Activated CD4-positive, alpha-beta T cell treated with anti-CD3 and anti-CD28 coated beads for 4 hours (primary cell): ENCODE results near the gene SLMAP.

ENCODE experiments used
- DNase-seq, 2 donors: peaks; one replicate each; pipeline ENCODE4 v3.0.0-alpha.2; 2020

Gene SLMAP

GRCh38 chr3:57946970-57947381 is 190.9 kb downstream of the SLMAP start:
- DNase-seq = no peak

DNA sequence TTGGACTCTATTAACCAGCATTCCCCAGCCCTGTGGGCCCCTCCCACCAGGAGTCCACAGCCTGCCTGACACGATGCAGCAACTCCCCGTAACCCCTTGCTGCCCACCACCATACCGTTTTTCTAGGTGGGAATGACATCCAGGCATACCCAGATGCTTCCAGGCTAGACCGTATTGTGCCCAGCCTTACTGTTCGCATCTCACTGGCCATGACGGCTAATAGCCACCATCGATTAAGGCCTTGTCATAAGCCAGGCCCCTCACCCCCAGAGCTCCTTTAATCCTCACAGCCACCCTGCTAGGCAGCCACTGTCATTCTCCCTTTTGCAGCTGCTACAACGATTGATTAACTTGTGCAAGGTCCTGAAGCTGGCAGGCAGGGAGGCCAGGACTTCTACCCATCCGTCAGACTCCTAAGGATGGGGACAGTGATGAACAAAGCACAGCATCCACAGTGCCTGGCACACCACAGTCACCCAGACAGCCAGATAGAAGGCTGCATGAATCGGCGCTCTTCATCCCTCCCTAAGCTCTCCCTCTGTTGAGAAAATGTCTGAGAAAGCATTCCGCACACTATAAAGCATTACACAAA is 192.1 kb downstream of the SLMAP start:
- DNase-seq = no peak

DNA sequence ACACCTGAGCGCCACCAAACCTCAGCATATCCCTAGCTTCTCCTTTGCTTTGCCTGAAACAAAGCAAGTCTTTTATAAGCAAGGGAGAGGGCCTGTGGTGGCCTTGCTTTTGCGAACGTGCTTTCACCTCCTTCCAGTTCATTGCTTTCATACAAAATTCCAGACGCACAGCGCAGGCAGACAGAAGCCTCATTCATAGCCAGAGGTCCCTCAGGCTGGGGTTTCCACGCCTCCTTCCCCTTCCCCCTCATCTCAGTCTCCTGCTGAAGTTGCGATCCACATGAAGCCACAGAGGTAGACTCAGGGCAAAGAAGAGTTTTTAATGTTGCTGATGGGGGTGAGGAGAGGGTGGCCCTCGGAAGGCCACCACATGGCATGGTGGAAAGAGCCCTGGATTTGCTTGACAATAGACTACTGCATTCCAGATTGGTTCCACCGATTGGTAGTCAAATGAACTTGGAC is 192.7 kb downstream of the SLMAP start:
- no peak for DNase-seq

GRCh38 chr3:57949344-57949743 is 193.2 kb downstream of the SLMAP start:
- no peak for DNase-seq

- DNase-seq = no peak
Measured at GRCh38 chr3:57949785-57950615, 193.9 kb downstream of the SLMAP start.

DNA sequence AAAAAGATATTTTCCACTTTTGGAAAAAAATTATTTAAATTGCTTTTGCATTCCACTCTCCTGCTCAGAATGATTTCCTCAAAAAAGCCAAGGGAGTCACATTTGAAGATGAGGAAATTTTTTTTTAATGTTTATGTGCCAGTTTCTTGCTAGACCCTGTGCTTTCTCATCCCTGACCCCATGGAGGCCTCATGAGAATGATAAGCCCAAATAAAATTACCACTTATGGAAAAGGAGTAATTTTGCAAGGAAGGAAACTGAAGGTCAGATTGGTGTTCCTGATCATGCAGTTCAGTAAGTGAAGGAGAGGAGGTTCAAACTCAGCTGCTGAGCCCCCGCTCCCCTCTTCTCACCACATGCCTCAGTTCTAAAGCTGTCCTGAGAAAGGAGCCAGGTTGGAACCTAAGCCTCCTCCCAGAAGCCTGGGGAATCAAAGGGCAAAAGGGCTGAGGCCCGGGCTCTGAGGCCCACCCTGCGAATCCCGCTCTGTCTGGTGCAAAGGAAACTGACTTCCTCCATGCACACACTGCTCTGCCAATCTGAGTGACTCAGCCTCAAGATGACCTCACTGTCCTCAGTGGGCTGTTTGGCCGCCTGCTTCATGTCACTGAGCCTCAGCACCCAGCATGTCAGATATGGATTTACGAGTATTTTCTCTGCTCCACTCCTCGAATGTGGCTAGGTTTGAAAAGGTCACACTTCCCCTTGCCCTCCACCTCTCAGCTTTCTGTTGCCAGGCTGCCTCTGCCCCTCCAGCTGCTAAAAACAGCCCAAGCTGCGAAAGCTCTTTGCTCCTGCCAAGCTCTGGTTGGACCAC is 195.2 kb downstream of the SLMAP start:
- DNase-seq = no peak

GRCh38 chr3:57952208-57952631 is 196.1 kb downstream of the SLMAP start:
- DNase-seq = no peak

DNA sequence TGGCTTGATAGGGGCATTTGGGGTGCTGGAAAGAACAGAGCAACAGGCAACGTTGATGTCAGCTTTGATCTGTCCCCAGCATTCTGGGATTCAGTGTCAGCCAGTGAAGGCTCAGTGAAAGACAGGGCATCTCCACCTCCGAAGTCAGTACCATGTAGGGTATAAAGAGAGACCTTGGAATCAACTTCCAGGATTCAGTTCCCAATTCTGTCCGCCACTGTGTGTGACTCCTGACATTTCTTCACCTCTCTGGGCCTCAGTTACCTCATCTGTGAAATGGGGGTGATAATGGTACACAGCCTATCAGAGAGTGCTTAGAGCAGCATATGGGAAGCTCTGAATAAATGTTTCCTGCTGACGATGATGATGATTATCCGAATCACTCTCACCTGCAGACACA is 196.5 kb downstream of the SLMAP start:
- no peak for DNase-seq

GRCh38 chr3:57953576-57953975 is 197.5 kb downstream of the SLMAP start:
- DNase-seq = no peak

DNA sequence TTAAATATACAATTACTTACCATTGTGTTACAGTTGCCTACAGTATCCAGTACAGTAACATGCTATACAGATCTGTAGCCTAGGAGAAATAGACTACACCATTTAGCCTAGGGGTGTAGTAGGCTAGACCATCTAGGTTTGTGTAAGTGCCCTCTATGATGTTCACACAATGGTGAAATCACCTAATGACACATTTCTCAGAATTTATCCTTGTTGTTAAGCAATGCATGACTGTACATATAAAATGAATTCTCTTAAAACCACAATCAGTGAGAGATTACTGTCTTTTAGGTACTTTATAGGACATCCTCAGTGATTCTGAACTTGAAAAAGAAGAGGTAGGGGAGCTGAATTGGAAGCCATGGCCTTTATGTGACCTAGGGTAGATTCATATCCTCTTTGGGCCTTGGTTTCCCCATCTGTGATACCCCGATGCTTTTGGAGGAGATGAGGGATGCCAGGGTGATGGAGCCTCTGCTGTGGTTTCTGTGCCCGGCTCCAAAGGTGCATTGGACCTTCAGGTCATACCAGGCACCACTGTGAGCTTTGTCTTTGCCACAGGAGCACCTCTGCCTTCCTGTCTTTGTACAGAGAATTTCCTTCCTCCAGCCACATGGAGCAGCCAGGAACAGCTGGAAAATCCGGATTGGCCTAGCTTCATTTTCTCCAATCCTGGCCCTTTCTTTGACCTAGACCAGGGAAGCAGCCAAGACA is 200.2 kb downstream of the SLMAP start:
- no peak for DNase-seq

DNA sequence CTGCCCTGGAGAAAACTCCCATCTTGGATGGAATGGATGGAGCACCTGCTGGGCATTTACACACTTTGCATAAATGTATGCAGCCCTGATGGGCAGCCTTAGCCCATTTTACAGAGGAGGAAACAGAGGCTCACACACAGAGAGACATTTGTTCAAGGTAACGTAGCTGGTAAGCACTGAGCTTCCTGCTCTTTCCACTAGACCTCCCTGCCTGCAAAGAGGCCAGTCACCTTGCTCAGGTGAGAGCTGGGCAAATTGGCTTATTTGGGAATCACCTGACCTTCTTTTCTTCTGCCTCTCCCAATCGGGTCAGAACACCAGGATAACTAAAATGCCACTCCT is 200.7 kb downstream of the SLMAP start:
- no peak for DNase-seq

DNA sequence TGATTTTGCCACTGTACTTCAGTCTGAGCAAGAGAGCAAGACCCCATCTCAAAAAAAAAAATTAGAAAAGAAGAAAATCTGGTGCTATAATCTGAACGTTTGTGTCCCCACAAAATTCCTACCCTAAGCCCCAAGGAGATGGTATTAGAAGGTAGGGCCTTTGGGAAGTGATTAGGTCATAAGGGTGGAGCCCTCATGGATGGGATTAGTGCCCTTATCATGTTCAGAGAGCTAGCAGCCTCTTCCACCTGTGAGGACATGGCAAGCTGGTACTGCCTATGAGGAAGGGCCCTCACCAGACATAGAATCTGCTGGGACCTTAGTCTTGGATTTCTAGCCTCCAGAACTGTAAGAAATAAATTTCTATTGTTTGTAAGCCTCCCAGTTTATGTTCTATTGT is 201.7 kb downstream of the SLMAP start:
- DNase-seq = no peak

DNA sequence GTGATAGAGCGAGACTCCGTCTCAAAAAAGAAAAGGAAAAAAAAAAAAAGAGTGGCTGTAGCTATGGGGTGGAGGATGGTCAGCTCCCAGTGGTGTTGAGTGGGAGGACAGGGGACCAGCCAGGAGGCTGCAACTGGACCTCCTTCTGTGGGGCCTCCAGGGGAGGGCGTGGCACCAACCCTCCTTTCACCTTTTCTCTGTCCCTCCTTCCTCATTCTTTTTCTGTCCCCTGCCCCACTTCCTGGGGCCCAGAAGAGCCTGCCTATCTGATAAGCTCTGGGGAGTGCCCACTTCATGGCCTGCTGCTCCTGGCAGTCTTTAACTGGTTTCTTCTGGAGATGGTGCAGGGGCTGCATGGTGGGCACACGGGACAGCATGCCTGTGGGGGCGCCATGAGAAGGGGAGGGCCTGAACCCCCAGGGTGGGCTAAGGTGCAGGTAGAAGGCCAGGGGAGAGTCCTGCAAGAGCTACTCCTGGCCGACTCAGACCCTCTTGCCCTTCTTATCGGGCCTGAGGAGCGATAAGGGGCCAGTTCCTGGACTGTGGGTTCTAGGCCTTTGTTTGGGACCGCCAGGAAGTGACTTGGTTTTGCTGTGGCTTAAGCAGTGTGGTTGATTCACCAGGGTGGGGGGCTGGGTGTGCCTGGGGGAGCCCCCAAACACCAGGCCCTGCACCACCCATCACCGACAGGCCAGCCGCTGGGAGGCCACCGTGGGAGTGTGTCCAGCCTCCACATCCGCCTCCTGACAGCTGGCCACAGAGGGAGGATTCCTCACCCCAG is 202.7 kb downstream of the SLMAP start:
- no peak for DNase-seq

GRCh38 chr3:57959423-57960173 is 203.5 kb downstream of the SLMAP start:
- no peak for DNase-seq

GRCh38 chr3:57960174-57960505 is 204.0 kb downstream of the SLMAP start:
- no peak for DNase-seq

DNA sequence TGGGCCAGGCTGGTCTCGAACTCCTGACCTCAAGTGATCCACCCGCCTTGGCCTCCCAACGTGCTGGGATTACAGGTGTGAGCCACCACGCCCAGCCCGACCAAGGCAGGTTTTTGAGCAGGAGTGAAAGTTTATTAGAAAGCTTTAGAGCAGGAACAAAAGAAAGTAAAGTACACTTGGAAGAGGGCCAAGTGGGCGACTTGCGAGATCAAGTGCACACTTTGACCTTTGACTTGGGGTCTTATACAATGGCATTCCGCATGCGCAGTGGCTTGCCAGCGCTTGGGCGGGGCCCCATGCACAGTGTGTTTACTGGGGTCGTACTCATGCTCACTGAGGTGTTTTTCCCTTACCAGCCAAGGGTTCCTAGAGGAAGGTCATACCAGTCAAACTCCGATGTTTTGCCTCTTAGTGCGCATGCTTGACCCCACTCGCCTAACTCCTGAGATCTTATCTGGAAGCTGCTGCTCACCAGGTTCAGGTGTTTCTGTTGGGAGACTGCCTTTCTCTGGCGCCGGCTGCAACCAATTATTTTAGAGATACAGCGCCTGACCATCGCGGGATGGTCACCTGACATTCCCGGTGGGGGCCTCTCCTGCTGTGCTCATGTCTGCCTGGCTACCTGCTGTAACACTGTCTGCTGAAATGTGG is 205.2 kb downstream of the SLMAP start:
- DNase-seq = no peak

DNA sequence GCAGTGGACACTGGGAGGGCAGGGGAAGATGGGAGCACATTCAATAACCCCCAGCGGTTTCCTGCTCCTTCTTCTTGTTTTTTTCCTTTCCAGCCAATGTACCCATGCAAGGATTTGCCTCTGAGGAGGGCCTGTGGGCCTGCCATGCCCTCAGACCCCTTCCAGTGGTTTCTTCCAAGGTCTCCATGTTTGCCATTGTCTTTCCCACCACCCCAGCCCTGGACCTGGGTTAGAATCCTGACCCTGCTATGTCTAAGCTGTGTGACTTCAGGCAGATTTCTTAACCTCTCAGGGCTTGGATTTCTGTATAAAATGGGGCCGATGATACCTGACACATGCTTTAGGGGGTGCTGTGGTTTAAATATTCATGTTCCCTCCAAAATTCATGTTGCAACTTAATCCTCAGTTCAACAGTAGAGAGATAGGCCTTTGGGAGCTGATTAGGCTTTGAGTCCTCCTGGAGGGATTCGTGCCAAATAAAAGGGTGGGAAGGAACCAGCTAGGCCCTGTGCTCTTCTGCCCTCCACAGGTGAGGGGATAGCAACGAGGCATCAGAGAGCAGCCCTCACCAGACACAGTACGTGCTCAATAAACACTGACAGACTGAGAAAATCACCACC is 205.8 kb downstream of the SLMAP start:
- DNase-seq = no peak

DNA sequence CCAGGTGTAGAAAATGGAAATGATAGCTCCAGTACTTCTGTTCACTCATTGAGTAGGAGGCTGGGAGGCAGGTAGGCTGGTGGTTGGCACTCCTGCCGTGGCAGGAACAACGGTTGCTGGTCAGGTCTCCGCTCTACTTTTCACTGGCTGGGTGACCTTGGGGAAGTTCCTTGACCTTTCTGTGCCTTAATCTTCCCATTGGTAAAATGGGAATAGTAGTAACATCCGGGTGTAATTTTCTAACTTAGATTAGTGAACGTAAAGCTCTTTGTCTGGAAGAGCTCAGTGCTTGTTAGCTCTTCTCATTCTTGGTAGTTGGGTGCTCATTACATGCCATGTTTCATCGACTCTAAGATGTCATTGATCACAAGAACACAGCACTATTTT is 206.3 kb downstream of the SLMAP start:
- DNase-seq = no peak

DNA sequence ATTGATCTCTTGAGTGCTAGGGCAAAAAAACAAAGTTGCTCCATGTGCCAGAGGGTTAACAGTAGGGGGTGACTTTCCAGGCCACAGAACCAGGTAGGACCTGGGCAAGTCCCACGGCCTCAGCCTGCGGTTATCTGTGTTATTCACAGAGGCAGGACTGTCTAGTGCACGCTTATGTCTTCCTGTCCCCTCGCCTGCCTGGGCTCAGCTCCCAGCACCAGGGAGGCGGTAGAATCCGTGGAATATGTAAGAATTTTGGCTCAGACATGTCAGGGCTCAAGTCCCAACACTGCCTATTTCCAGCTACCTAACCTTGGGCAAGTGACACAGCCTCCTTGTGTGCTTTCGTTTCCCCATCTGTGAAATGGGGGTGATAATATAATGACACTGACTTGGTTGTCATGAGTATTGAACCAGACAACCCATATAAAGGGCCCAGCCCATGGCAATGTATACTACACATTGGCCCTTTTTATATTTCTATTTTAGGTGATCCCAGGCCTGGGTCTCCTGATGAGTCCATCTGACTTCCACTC is 207.8 kb downstream of the SLMAP start:
- no peak for DNase-seq

DNA sequence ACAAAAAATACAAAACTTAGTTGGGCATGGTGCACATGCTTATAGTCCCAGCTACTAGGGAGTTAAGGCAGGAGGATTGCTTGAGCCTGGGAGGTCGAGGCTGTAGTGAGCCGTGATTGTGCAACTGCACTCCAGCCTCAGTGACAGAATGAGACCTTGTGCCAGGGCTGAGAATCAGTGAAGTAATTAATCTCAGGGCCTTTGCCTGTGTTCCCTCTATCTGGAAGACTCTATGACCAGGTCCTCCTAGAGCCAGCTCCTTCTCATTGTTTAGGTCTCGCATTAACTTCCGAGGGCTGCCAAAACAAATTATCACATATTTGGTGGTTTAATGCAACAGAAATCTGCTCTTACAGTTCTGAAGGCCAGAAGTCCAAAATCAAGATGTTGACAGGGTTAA is 210.7 kb downstream of the SLMAP start:
- no peak for DNase-seq
